K562 (cell line): ENCODE measurements around the gene PEPD. TPM values are rescaled to one million over a fixed set of nuclear protein-coding genes. Genes with fewer than 3 reads are reported as not detected.

ENCODE experiments used
- CBX2 ChIP-seq: fragments of 200-600 bp; sonication (generic); IDR thresholded peaks from one replicate; pipeline ENCODE4 v1.6.1; 2012; ENCODE audit warnings: mild to moderate bottlenecking, low read length, inconsistent platforms; ENCODE audit not compliant: insufficient read depth, poor library complexity, severe bottlenecking
- HCFC1 ChIP-seq: IDR thresholded peaks from 2 replicates; pipeline ENCODE4 v1.6.1; 2012; ENCODE audit warnings: low read depth, low read length, improper control_type of control experiment
- KLF16 ChIP-seq: IDR thresholded peaks from 2 replicates; pipeline ENCODE4 v1.6.1; 2016; ENCODE audit warnings: antibody characterized with exemption
- PCBP1 ChIP-seq: fragments of 200-400 bp; formaldehyde crosslinking; IDR thresholded peaks from 2 replicates; pipeline ENCODE4 v1.6.1; 2018; ENCODE audit warnings: mild to moderate bottlenecking, low read depth, low read length; ENCODE audit not compliant: poor library complexity, severe bottlenecking
- polyA plus RNA-seq, 8 experiments: library from polyadenylated mRNA; depleted of rRNA in 4 of 8; stranded (reverse) in 5 of 8; unstranded in 3 of 8; fragments of >200 nt; fragmentation: Nextera tagmentation in 2 of 8; fragmentation: Illumina TruSeq in 1 of 8; extraction: Ambion mirVana in 2 of 8; extraction: Trizol in 1 of 8; gene quantifications; 2 replicates each; pipeline versions ENCODE4 v1.2.1 to v1.2.3, GENCODE V29; 2011 to 2014; ENCODE audit warnings: inconsistent platforms in 1 of 8, missing spikeins in 1 of 8
- total RNA-seq, 7 experiments: library from RNA; depleted of rRNA in 6 of 7; stranded (reverse); fragments of >200 nt in 6 of 7; fragmentation: Illumina TruSeq in 2 of 7; extraction: Trizol in 2 of 7; gene quantifications; 2 replicates each; pipeline versions ENCODE4 v1.2.1 to v1.2.3, GENCODE V29; 2011 to 2021; ENCODE audit warnings: low replicate concordance in 1 of 7
- TF ChIP-seq, protein P1 (sequence below): fragments of 250-450 bp; sonication (Bioruptor Pico); IDR thresholded peaks from 2 replicates; pipeline ENCODE4 v1.5.0; 2021; ENCODE audit warnings: mild to moderate bottlenecking, borderline replicate concordance
- TF ChIP-seq, protein P2 (sequence below): fragments of 250-450 bp; sonication (Bioruptor Pico); IDR thresholded peaks from 2 replicates; pipeline ENCODE4 v1.8.0; 2022; ENCODE audit warnings: inconsistent platforms

Gene PEPD
- total and polyA plus RNA-seq, 9 of the 15 experiments (the other 6 are each of a cell fraction or from before 2014, with no cell fraction given) = 1.3 to 19.2 (median 16.0) TPM

DNA sequence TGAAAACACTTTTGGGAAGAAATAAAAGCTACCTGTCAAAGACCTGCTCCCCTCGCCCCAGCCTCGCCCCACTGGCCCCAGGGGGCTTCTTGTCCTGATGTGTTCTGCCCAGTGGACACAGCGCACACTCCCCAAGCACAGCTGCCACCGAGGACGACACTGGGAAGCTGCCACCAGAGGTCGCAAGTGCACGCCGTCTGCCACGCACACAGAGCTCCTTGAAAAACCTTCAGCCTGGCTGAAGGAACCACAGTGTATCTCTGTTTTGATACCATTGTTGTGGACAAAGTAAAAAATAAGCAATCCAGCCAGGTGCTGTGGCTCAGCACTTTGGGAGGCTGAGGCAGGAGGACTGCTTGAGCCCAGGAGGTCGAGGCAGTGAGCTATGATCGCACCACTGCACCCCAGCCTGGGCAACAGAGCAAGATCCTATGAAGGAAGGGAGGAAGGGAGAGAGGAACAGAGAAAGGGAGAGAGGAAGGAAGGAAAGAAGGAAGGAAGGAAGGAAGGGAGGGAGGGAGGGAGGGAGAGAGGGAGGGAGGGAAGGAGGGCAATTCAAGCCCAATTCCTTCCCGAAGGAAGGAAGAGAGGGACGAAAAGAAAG is 90.8 kb downstream of the PEPD start (continued):
- TF ChIP-seq CBX2 (no peak), KLF16 (no peak), PCBP1 (no peak), HCFC1 (no peak)
- TF ChIP-seq, protein P1, sequence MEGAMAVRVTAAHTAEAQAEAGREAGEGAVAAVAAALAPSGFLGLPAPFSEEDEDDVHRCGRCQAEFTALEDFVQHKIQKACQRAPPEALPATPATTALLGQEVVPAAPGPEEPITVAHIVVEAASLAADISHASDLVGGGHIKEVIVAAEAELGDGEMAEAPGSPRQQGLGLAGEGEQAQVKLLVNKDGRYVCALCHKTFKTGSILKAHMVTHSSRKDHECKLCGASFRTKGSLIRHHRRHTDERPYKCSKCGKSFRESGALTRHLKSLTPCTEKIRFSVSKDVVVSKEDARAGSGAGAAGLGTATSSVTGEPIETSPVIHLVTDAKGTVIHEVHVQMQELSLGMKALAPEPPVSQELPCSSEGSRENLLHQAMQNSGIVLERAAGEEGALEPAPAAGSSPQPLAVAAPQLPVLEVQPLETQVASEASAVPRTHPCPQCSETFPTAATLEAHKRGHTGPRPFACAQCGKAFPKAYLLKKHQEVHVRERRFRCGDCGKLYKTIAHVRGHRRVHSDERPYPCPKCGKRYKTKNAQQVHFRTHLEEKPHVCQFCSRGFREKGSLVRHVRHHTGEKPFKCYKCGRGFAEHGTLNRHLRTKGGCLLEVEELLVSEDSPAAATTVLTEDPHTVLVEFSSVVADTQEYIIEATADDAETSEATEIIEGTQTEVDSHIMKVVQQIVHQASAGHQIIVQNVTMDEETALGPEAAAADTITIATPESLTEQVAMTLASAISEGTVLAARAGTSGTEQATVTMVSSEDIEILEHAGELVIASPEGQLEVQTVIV (CRISPR knock-in tag) = no peak
- TF ChIP-seq, protein P2, sequence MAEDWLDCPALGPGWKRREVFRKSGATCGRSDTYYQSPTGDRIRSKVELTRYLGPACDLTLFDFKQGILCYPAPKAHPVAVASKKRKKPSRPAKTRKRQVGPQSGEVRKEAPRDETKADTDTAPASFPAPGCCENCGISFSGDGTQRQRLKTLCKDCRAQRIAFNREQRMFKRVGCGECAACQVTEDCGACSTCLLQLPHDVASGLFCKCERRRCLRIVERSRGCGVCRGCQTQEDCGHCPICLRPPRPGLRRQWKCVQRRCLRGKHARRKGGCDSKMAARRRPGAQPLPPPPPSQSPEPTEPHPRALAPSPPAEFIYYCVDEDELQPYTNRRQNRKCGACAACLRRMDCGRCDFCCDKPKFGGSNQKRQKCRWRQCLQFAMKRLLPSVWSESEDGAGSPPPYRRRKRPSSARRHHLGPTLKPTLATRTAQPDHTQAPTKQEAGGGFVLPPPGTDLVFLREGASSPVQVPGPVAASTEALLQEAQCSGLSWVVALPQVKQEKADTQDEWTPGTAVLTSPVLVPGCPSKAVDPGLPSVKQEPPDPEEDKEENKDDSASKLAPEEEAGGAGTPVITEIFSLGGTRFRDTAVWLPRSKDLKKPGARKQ (CRISPR knock-in tag) = no peak
